HEK293 (cell line): ENCODE data around the gene IPO11.

ENCODE experiments used
- CTCF ChIA-PET: fragments of 350-600 bp; formaldehyde crosslinking; extraction: SDS; loops from one replicate; lab custom pipeline; 2021; ENCODE audit warnings: antibody characterized with exemption; lab: Yijun Ruan, JAX
- POLR2A ChIA-PET: fragments of 300-600 bp; formaldehyde crosslinking; extraction: SDS; loops from one replicate; lab custom pipeline; 2020; ENCODE audit warnings: antibody characterized with exemption, inconsistent platforms; lab: Yijun Ruan, JAX
- H3K27ac ChIP-seq: fragments of 200-500 bp; sonication (Bioruptor generic); 2 replicates; pipeline ENCODE4 v1.5.1; 2014; ENCODE audit warnings: low read depth, low read length, control low read depth, inconsistent platforms; ENCODE audit errors: extremely low read depth
- H3K36me3 ChIP-seq, 2 experiments: fragments of 200-500 bp in 1 of 2; sonication (Bioruptor generic) in 1 of 2; 1 replicate in 1 of 2; 2 replicates in 1 of 2; pipeline ENCODE4 v1.5.1; 2014 to 2017; ENCODE audit warnings: inconsistent platforms in 2 of 2, low read length in 2 of 2; ENCODE audit not compliant: control insufficient read depth in 2 of 2, insufficient read depth in 1 of 2
- H3K4me1 ChIP-seq: fragments of 200-500 bp; sonication (Bioruptor generic); 2 replicates; pipeline ENCODE4 v1.5.1; 2014; ENCODE audit warnings: mild to moderate bottlenecking, low read length, inconsistent platforms; ENCODE audit not compliant: control insufficient read depth, insufficient read depth
- H3K4me3 ChIP-seq: 2 replicates; pipeline ENCODE4 v1.5.1; 2011; ENCODE audit warnings: low read depth, mild to moderate bottlenecking, control low read depth, low read length, moderate library complexity
- H3K9me3 ChIP-seq: fragments of 200-500 bp; sonication (Bioruptor generic); 2 replicates; pipeline ENCODE4 v1.5.1; 2014; ENCODE audit warnings: low read depth, low read length, inconsistent platforms; ENCODE audit not compliant: control insufficient read depth, insufficient read depth
- FEZF1 ChIP-seq: fragments of 450-650 bp; formaldehyde crosslinking; IDR thresholded peaks from 2 replicates; pipeline ENCODE4 v1.5.1; 2016; ENCODE audit warnings: missing biosample characterization, missing genetic modification characterization
- GLI4 ChIP-seq: fragments of 450-650 bp; formaldehyde crosslinking; IDR thresholded peaks from 2 replicates; pipeline ENCODE4 v1.5.1; 2016; ENCODE audit warnings: missing biosample characterization, missing genetic modification characterization
- HOXD13 ChIP-seq: sonication (generic); formaldehyde crosslinking; IDR thresholded peaks from 2 replicates; pipeline ENCODE4 v1.8.0; 2022; ENCODE audit warnings: missing genetic modification reagents, borderline replicate concordance
- KLF1 ChIP-seq: fragments of 450-650 bp; formaldehyde crosslinking; IDR thresholded peaks from 2 replicates; pipeline ENCODE4 v1.5.1; 2016; ENCODE audit warnings: missing biosample characterization, missing genetic modification characterization
- KLF10 ChIP-seq: fragments of 450-650 bp; IDR thresholded peaks from 2 replicates; pipeline ENCODE4 v1.5.1; 2018; ENCODE audit warnings: missing biosample characterization, mild to moderate bottlenecking, missing genetic modification characterization
- PBX3 ChIP-seq: sonication (generic); formaldehyde crosslinking; IDR thresholded peaks from 2 replicates; pipeline ENCODE4 v1.8.1; 2022; ENCODE audit warnings: mild to moderate bottlenecking, moderate library complexity, missing genetic modification reagents
- SCRT2 ChIP-seq: fragments of 450-650 bp; formaldehyde crosslinking; IDR thresholded peaks from 2 replicates; pipeline ENCODE4 v1.5.1; 2016; ENCODE audit warnings: missing biosample characterization, missing genetic modification characterization
- YY1 ChIP-seq: fragments of 450-650 bp; formaldehyde crosslinking; IDR thresholded peaks from 2 replicates; pipeline ENCODE4 v1.5.1; 2018; ENCODE audit warnings: missing biosample characterization, missing genetic modification characterization
- YY2 ChIP-seq: fragments of 450-650 bp; formaldehyde crosslinking; IDR thresholded peaks from 2 replicates; pipeline ENCODE4 v1.5.1; 2016; ENCODE audit warnings: missing biosample characterization, missing genetic modification characterization
- ZBTB7A ChIP-seq: fragments of 450-650 bp; formaldehyde crosslinking; IDR thresholded peaks from 2 replicates; pipeline ENCODE4 v1.5.1; 2016; ENCODE audit warnings: low read depth, missing biosample characterization, missing genetic modification characterization
- ZNF148 ChIP-seq: fragments of 450-650 bp; formaldehyde crosslinking; IDR thresholded peaks from 2 replicates; pipeline ENCODE4 v1.5.0; 2017; ENCODE audit warnings: missing biosample characterization, missing genetic modification characterization, borderline replicate concordance
- ZNF2 ChIP-seq: fragments of 450-650 bp; formaldehyde crosslinking; IDR thresholded peaks from 2 replicates; pipeline ENCODE4 v1.5.1; 2016; ENCODE audit warnings: missing biosample characterization, missing genetic modification characterization
- ZNF37A ChIP-seq: fragments of 450-650 bp; IDR thresholded peaks from 2 replicates; pipeline ENCODE4 v1.5.1; 2018; ENCODE audit warnings: missing biosample characterization, missing genetic modification characterization
- ZNF501 ChIP-seq: fragments of 450-650 bp; formaldehyde crosslinking; IDR thresholded peaks from 2 replicates; pipeline ENCODE4 v1.5.1; 2016; ENCODE audit warnings: missing biosample characterization, missing genetic modification characterization
- ZNF510 ChIP-seq: fragments of 450-650 bp; formaldehyde crosslinking; IDR thresholded peaks from 2 replicates; pipeline ENCODE4 v1.5.1; 2018; ENCODE audit warnings: mild to moderate bottlenecking, missing genetic modification characterization, missing biosample characterization; ENCODE audit not compliant: insufficient replicate concordance
- ZNF707 ChIP-seq: fragments of 450-650 bp; formaldehyde crosslinking; IDR thresholded peaks from 2 replicates; pipeline ENCODE4 v1.5.1; 2016; ENCODE audit warnings: missing biosample characterization, missing genetic modification characterization
- TF ChIP-seq, protein P1 (sequence below): fragments of 450-650 bp; formaldehyde crosslinking; IDR thresholded peaks from 2 replicates; pipeline ENCODE4 v1.5.1; 2017; ENCODE audit warnings: missing biosample characterization, mild to moderate bottlenecking, missing genetic modification characterization, moderate library complexity
- TF ChIP-seq, protein P2 (sequence below): fragments of 450-650 bp; formaldehyde crosslinking; IDR thresholded peaks from 2 replicates; pipeline ENCODE4 v1.5.1; 2016; ENCODE audit warnings: missing biosample characterization, missing genetic modification characterization

IPO11 gene

DNA sequence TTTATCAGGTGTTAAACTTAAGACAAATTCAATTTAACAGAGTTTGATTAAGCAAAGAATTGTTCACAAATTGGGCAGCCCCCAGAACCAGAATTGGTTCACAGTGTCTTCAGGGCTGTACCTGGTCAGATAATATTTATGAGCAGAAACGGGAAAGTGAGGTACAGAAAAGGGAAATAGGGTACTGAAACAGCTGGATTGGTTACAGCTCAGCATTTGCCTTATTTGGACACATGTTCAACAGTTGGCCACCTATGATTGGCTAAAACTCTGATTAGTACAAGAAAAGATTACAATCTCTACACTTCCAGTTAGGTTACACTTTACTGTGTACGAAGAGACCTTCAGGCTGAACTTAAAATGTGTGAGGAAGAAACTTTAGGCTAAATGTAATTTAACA lies 184.8 kb downstream of the IPO11 start:
- Histone ChIP-seq H3K4me3 (no peak overlapping the region), H3K36me3 (peaks cover 0 to 7% of the 10 kb centered on the region in 2 experiments; a peak in 1 of 3 replicates), H3K9me3 (no peaks in the 10 kb centered on the region), H3K27ac (no peak overlapping the region), H3K4me1 (no peaks in the 10 kb centered on the region)
- POLR2A ChIA-PET = no interaction called here
- TF ChIP-seq ZNF2 (tag by site-specific recombination) (no peak), SCRT2 (tag by site-specific recombination) (peak; percentile 24; the same call in 1 of the 2 replicates)
- CTCF ChIA-PET = no interaction called here

- no peak for TF ChIP-seq GLI4 (tag by site-specific recombination)
- no peak for TF ChIP-seq HOXD13 (CRISPR knock-in tag)
- TF ChIP-seq ZNF37A (tag by site-specific recombination) = no peak
- TF ChIP-seq, protein P1, sequence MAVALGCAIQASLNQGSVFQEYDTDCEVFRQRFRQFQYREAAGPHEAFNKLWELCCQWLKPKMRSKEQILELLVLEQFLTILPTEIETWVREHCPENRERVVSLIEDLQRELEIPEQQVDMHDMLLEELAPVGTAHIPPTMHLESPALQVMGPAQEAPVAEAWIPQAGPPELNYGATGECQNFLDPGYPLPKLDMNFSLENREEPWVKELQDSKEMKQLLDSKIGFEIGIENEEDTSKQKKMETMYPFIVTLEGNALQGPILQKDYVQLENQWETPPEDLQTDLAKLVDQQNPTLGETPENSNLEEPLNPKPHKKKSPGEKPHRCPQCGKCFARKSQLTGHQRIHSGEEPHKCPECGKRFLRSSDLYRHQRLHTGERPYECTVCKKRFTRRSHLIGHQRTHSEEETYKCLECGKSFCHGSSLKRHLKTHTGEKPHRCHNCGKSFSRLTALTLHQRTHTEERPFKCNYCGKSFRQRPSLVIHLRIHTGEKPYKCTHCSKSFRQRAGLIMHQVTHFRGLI (tag by site-specific recombination) = no peak
- no peak for TF ChIP-seq ZNF707 (tag by site-specific recombination)
- no peak for TF ChIP-seq ZBTB7A
- no peak for TF ChIP-seq KLF1 (tag by site-specific recombination)
- TF ChIP-seq, all 188 proteins: peak for 0
- POLR2A ChIA-PET = no interaction called here
- Histone ChIP-seq H3K9me3 (no peaks in the 10 kb centered on the region), H3K4me3 (no peak overlapping the region), H3K36me3 (peaks cover 0 to 5% of the 10 kb centered on the region in 2 experiments; a peak in 2 of 3 replicates), H3K4me1 (no peaks in the 10 kb centered on the region), H3K27ac (no peak overlapping the region)
- CTCF ChIA-PET = interaction anchor here (1.0 kb wide), 1 partner anchor 12 kb away, joined by 3 read pairs; no protein-coding TSS in a partner anchor
Measured at GRCh38 chr5:62600560-62601252, 188.1 kb downstream of the IPO11 start.

DNA sequence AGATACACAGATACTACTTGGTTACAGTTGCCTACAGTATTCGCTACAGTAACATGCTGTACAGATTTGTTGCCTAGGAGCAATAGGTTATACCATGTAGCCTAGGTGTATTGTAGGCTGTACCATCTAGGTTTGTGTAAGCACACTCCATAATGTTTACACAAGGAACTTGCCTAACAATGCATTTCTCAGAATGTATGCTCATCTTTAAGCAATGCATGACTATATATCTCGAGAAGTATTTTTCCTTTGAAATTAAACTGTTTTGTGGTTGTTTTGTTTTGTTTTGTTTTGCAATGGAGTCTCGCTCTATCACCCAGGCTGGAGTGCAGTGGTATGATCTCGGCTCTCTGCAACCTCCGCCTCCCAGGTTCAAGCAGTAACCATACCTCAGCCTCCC lies 191.4 kb downstream of the IPO11 start:
- Histone ChIP-seq H3K4me3 (no peak overlapping the region), H3K27ac (no peak overlapping the region), H3K9me3 (no peaks in the 10 kb centered on the region), H3K36me3 (peaks cover 0 to 5% of the 10 kb centered on the region in 2 experiments; a peak in 2 of 3 replicates), H3K4me1 (no peaks in the 10 kb centered on the region)
- POLR2A ChIA-PET = no interaction called here
- no peak for TF ChIP-seq KLF10 (tag by site-specific recombination)
- TF ChIP-seq, protein P2, sequence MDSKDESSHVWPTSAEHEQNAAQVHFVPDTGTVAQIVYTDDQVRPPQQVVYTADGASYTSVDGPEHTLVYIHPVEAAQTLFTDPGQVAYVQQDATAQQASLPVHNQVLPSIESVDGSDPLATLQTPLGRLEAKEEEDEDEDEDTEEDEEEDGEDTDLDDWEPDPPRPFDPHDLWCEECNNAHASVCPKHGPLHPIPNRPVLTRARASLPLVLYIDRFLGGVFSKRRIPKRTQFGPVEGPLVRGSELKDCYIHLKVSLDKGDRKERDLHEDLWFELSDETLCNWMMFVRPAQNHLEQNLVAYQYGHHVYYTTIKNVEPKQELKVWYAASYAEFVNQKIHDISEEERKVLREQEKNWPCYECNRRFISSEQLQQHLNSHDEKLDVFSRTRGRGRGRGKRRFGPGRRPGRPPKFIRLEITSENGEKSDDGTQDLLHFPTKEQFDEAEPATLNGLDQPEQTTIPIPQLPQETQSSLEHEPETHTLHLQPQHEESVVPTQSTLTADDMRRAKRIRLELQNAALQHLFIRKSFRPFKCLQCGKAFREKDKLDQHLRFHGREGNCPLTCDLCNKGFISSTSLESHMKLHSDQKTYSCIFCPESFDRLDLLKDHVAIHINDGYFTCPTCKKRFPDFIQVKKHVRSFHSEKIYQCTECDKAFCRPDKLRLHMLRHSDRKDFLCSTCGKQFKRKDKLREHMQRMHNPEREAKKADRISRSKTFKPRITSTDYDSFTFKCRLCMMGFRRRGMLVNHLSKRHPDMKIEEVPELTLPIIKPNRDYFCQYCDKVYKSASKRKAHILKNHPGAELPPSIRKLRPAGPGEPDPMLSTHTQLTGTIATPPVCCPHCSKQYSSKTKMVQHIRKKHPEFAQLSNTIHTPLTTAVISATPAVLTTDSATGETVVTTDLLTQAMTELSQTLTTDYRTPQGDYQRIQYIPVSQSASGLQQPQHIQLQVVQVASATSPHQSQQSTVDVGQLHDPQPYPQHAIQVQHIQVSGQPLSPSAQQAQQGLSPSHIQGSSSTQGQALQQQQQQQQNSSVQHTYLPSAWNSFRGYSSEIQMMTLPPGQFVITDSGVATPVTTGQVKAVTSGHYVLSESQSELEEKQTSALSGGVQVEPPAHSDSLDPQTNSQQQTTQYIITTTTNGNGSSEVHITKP = peak; percentile 45
- no peak for TF ChIP-seq ZNF501 (tag by site-specific recombination)
- CTCF ChIA-PET = interaction anchor here (0.6 kb wide), 1 partner anchor 10 kb away, joined by 3 read pairs; no protein-coding TSS in a partner anchor

DNA sequence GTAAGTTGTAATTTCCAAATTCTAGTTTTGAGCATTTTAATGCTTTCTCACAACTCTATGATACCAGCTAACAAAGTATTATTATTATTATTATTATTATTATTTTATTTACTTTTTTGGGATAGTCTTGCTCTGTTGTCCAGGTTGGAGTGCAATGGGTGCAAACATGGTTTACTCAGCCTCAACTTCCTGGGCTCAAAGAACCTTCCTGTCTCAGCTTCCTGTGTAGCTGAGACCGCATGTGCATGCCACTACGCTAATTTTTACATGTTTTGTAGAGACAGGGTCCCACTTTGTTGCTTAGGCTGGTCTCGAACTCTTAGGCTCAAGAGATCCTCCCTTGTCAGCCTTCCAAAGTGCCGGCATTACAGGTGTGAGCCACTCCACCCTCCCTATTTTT lies 193.1 kb downstream of the IPO11 start:
- POLR2A ChIA-PET = no interaction called here
- peaks cover 0 to 13% of the 10 kb centered on the region in 2 experiments; a peak in 2 of 3 replicates for H3K36me3 ChIP-seq
- H3K27ac ChIP-seq = no peak overlapping the region
- H3K4me3 ChIP-seq = no peak overlapping the region
- CTCF ChIA-PET = interaction anchor here (0.7 kb wide), 1 partner anchor 465 kb away, joined by 3 read pairs; no protein-coding TSS in a partner anchor
- no peaks in the 10 kb centered on the region for H3K4me1 ChIP-seq
- no peaks in the 10 kb centered on the region for H3K9me3 ChIP-seq
- no peak for TF ChIP-seq FEZF1
- no peak for TF ChIP-seq PBX3 (CRISPR knock-in tag)
- no peak for TF ChIP-seq YY1
- TF ChIP-seq ZNF148 (tag by site-specific recombination) = no peak
- TF ChIP-seq YY2 (tag by site-specific recombination) = no peak
- TF ChIP-seq ZNF510 = no peak
